ENCODE results near the gene ATP6V1G2.
A peak's percentile ranks its signal among the peaks of the same experiment; 100 is the strongest.

The ATP6V1G2 gene

DNA sequence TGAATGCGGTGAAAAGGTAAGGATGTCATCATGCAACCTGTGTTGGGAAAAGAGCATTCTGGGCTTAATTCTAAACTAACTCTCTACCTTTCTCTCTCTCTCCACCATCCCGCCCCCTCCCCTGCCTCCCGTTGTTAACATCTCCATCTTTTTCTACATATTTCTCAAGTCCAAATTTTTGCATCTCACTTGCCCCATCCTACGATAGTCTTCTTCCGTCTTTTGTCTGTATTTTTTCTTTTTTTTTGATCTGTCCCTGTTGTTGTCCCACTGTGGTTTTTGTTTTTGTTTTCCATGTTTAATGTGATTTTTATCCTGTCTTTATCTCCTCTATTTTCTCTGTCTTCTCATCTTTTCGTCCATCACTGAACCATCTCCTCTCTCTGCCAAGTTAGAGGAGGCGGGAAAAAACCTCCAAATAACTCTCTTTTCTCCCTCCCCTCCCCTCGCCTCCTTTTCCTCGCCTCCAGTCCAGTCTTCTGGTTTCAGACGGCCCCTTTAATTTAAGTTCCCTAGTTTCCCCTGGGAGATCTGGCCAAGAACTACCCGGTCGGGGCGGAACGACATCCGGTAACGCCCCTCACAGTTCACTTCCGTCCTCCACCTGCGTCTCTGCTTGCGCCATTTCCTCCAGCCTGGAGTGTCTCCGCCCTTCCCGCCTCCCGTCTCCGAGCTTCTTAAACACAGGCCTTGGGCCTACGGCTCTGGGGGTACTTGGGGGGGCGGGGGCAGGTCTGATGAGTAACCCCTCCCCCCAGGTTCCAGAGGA is 734 bp upstream of the ATP6V1G2 start, which contains the start of gene NFKBIL1:
Gene NFKBIL1, plus strand, starts transcription at position 651 of the 769 bp plus-strand sequence. Its CDS starts 87 bp downstream, at position 738.
- TF ChIP-seq CTCF (IDR thresholded peaks at IDR 0.05; ENCODE audit: insufficient read depth, low read length, missing control alignments) = no peak
- CTCF ChIA-PET = interaction anchor here (0.8 to 38.4 kb wide), 14 partner anchors 9 to 405 kb away, joined by 3 to 1569 read pairs (median 4); partner anchors contain the start of genes GPANK1, LST1, LTB and MICB
- POLR2A ChIA-PET = interaction anchor here (0.5 to 1.6 kb wide), 8 partner anchors 12 to 289 kb away, joined by 3 to 6 read pairs (median 4); partner anchors contain the start of gene HSPA1B
- peak within 1 kb of the TSS; percentile 64 for H3K4me3 ChIP-seq (ENCODE audit: low read depth, low read length)
- DNase-seq (ENCODE audit: low read depth, low spot score) = peak; percentile 85

- no peak for TF ChIP-seq CTCF (IDR thresholded peaks at IDR 0.05; ENCODE audit: insufficient read depth, low read length, missing control alignments)
- CTCF ChIA-PET = interaction anchor here (0.7 to 38.4 kb wide), 7 partner anchors 12 to 80 kb away, joined by 3 to 1569 read pairs (median 9); partner anchors contain the start of genes LST1, LTB, NCR3 and TNF
- no peak for DNase-seq (ENCODE audit: low read depth, low spot score)
- POLR2A ChIA-PET = no interaction called here
- no peak overlapping the region for H3K4me3 ChIP-seq (ENCODE audit: low read depth, low read length)
Measured at GRCh38 chr6:31545291-31545690, 1.1 kb downstream of the ATP6V1G2 start.

DNA sequence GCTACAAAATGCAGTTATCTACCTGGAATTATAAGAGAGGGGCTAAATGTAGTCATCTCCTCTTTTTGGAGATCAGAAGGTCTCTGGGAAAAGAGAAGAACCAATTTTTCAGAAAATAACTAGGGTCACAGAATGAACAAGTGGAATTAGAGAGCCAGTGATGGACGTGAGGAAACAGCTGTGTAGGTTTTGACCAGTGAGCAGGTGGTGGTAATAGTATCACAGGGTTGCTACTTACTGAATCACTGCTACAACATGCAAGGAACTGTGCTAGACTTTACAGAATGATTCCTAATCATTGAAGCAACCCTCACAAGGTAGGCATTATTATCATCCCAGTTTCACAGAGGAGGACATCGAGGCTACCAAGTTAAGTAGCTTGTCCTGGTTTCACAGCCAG is 1.7 kb downstream of the ATP6V1G2 start:
- no peak for DNase-seq (ENCODE audit: low read depth, low spot score)
- H3K4me3 ChIP-seq (ENCODE audit: low read depth, low read length) = no peak overlapping the region
- no peak for TF ChIP-seq CTCF (IDR thresholded peaks at IDR 0.05; ENCODE audit: insufficient read depth, low read length, missing control alignments)
- ChIA-PET POLR2A (no interaction called here), CTCF (interaction anchor here (0.7 to 38.4 kb wide), 4 partner anchors 13 to 66 kb away, joined by 3 to 1569 read pairs (median 10); partner anchors contain the start of genes LST1, LTB, NCR3 and TNF)

GRCh38 chr6:31543639-31544038 is 2.8 kb downstream of the ATP6V1G2 start:
- H3K4me3 ChIP-seq (ENCODE audit: low read depth, low read length) = no peak overlapping the region
- ChIA-PET CTCF (interaction anchor here (0.7 to 38.4 kb wide), 3 partner anchors 44 to 60 kb away, joined by 3 to 1569 read pairs (median 3); partner anchors contain the start of genes LST1, LTB, NCR3 and TNF), POLR2A (no interaction called here)
- TF ChIP-seq CTCF (IDR thresholded peaks at IDR 0.05; ENCODE audit: insufficient read depth, low read length, missing control alignments) = no peak
- DNase-seq (ENCODE audit: low read depth, low spot score) = no peak

- TF ChIP-seq CTCF (IDR thresholded peaks at IDR 0.05; ENCODE audit: insufficient read depth, low read length, missing control alignments) = no peak
- ChIA-PET POLR2A (interaction anchor here (0.7 to 2.3 kb wide), 12 partner anchors 10 to 286 kb away, joined by 3 to 13 read pairs (median 4); partner anchors contain the start of genes C6orf47, HSPA1A, HSPA1B and HSPA1L), CTCF (interaction anchor here (0.8 to 38.4 kb wide), 9 partner anchors 11 to 141 kb away, joined by 3 to 1569 read pairs (median 4); partner anchors contain the start of genes LST1, LTB, NCR3 and TNF)
- peak within 1 kb of the TSS; percentile 97 for H3K4me3 ChIP-seq (ENCODE audit: low read depth, low read length)
- DNase-seq (ENCODE audit: low read depth, low spot score) = peak; percentile 85
Measured at GRCh38 chr6:31541658-31542521, 4.5 kb downstream of the ATP6V1G2 start, which contains the start of gene DDX39B. Gene DDX39B, minus strand, starts transcription at chr6:31542003. Its CDS starts 1,471 bp downstream, at chr6:31540532.

Data from AG04449 (cell line).